ENCODE data around the gene EID2B.

The EID2B gene

GRCh38 chr19:39539165-39539517 lies 6.5 kb upstream of the EID2B start:
- no peak for DNase-seq (ENCODE audit: low read depth)
- TF ChIP-seq CTCF (IDR thresholded peaks at IDR 0.05; ENCODE audit: control insufficient read depth, insufficient read depth, low read depth, low read length, missing control alignments), result no peak
- H3K4me3 ChIP-seq (ENCODE audit: control insufficient read depth, low read depth, low read length), result peak overlapping the region; percentile 59

GRCh38 chr19:39533791-39534190 lies 1.1 kb upstream of the EID2B start:
- TF ChIP-seq CTCF (IDR thresholded peaks at IDR 0.05; ENCODE audit: control insufficient read depth, insufficient read depth, low read depth, low read length, missing control alignments), result no peak
- no peak overlapping the region for H3K4me3 ChIP-seq (ENCODE audit: control insufficient read depth, low read depth, low read length)
- DNase-seq (ENCODE audit: low read depth), result no peak

GRCh38 chr19:39533003-39533512 lies 406 bp upstream of the EID2B start:
- H3K4me3 ChIP-seq (ENCODE audit: control insufficient read depth, low read depth, low read length), result no peak overlapping the region
- TF ChIP-seq CTCF (IDR thresholded peaks at IDR 0.05; ENCODE audit: control insufficient read depth, insufficient read depth, low read depth, low read length, missing control alignments), result no peak

GRCh38 chr19:39531834-39532232 lies 819 bp downstream of the EID2B start:
- H3K4me3 ChIP-seq (ENCODE audit: control insufficient read depth, low read depth, low read length), result peak overlapping the region; percentile 88
- TF ChIP-seq CTCF (IDR thresholded peaks at IDR 0.05; ENCODE audit: control insufficient read depth, insufficient read depth, low read depth, low read length, missing control alignments), result no peak
- no peak for DNase-seq (ENCODE audit: low read depth)

More at GRCh38 chr19:39533003-39533512, 406 bp upstream of the EID2B start:
- DNase-seq (ENCODE audit: low read depth), result no peak

GRCh38 chr19:39525205-39525604 lies 7.4 kb downstream of the EID2B start:
- H3K4me3 ChIP-seq (ENCODE audit: control insufficient read depth, low read depth, low read length), result no peak overlapping the region
- DNase-seq (ENCODE audit: low read depth), result no peak
- no peak for TF ChIP-seq CTCF (IDR thresholded peaks at IDR 0.05; ENCODE audit: control insufficient read depth, insufficient read depth, low read depth, low read length, missing control alignments)

GRCh38 chr19:39524495-39524894 lies 8.2 kb downstream of the EID2B start:
- H3K4me3 ChIP-seq (ENCODE audit: control insufficient read depth, low read depth, low read length), result no peak overlapping the region
- no peak for TF ChIP-seq CTCF (IDR thresholded peaks at IDR 0.05; ENCODE audit: control insufficient read depth, insufficient read depth, low read depth, low read length, missing control alignments)
- no peak for DNase-seq (ENCODE audit: low read depth)
